Measurements from ENCODE around the gene DYNC2LI1. TPM values are rescaled to one million over a fixed set of nuclear protein-coding genes. Genes with fewer than 3 reads are reported as not detected.

Gene DYNC2LI1
- total and polyA plus RNA-seq, 2 of the 8 experiments (the other 6 are each of a cell fraction or from before 2014, with no cell fraction given) = 3.9 to 7.6 TPM

- H2BK120ac ChIP-seq (replicated peaks; ENCODE audit: low read depth, low read length) = no peak overlapping the region
- 94% methylated on average over 3 of the region's 3 CpGs; no CpG with 5 or more reads in 1 of the 2 experiments for WGBS, 2 experiments (ENCODE audit: extremely low coverage in 1 of 2, insufficient coverage in 1 of 2, insufficient read length in 1 of 2, insufficient replicate concordance in 2 of 2, low coverage in 1 of 2, low lambda C conversion rate in 2 of 2, missing lambda C conversion rate in 1 of 2)
- H4K20me1 ChIP-seq (replicated peaks in 1 of 2; ENCODE audit: control insufficient read depth in 1 of 2, insufficient read depth in 2 of 2, low read length in 2 of 2) = no peaks in the 10 kb centered on the region
- no peak overlapping the region for H4K5ac ChIP-seq (ENCODE audit: insufficient read length, low read depth, low read length)
- H3K4me3 ChIP-seq (ENCODE audit: extremely low read depth in 1 of 4, insufficient read depth in 2 of 4, low read depth in 3 of 4, low read length in 4 of 4) = no peak overlapping the region
- H3K23me2 ChIP-seq (ENCODE audit: low read depth, low read length) = no peaks in the 10 kb centered on the region; the same call in 1 of the 2 replicates
- CTCF ChIA-PET (ENCODE audit: partially characterized antibody) = interaction anchor here (0.9 to 1.6 kb wide), 2 partner anchors 14 to 49 kb away, joined by 3 to 8 read pairs; no protein-coding TSS in a partner anchor
- peaks cover 0 to 4% (median 0%) of the 10 kb centered on the region in 4 experiments; a peak in 1 of 7 replicates for H3K4me1 ChIP-seq (replicated peaks in 1 of 4; ENCODE audit: control insufficient read depth in 3 of 4, insufficient read depth in 4 of 4, low read length in 3 of 4)
- no peak overlapping the region for H2AFZ ChIP-seq (ENCODE audit: low read length)
- DNase-seq (ENCODE audit: low read depth in 1 of 2, low spot score in 2 of 2) (no peak), FAIRE-seq (no peak)
- H3K36me3 ChIP-seq (ENCODE audit: control insufficient read depth in 2 of 4, insufficient read depth in 4 of 4, low read length in 3 of 4) = no peaks in the 10 kb centered on the region
- no peak overlapping the region for H3K14ac ChIP-seq (ENCODE audit: insufficient read length)
- H4K91ac ChIP-seq (replicated peaks; ENCODE audit: insufficient read length, low read length) = no peak overlapping the region
- H2BK20ac ChIP-seq (ENCODE audit: low read length) = no peak overlapping the region
- POLR2A ChIA-PET (ENCODE audit: partially characterized antibody) = no interaction called here
- H2BK15ac ChIP-seq (ENCODE audit: low read length) = no peak overlapping the region
- H3K4me2 ChIP-seq (ENCODE audit: insufficient read depth in 1 of 2, low read depth in 2 of 2, low read length in 2 of 2) = no peak overlapping the region
- H3K27ac ChIP-seq (ENCODE audit: low read depth, low read length) = no peak overlapping the region
- no peaks in the 10 kb centered on the region for H3K79me1 ChIP-seq (ENCODE audit: low read depth, low read length)
- no peaks in the 10 kb centered on the region for H3K79me2 ChIP-seq (ENCODE audit: control insufficient read depth in 1 of 2, insufficient read depth in 2 of 2, low read length in 2 of 2)
- no peak overlapping the region for H3K23ac ChIP-seq (ENCODE audit: insufficient read length)
- TF ChIP-seq SAP30 (IDR thresholded peaks at IDR 0.05; ENCODE audit: insufficient read depth, insufficient replicate concordance, low read length) (no peak), EZH2 (IDR thresholded peaks at IDR 0.05; ENCODE audit: low read depth, low read length, severe bottlenecking) (no peak), RXRA (IDR thresholded peaks at IDR 0.05; ENCODE audit: insufficient read depth, low read depth, low read length) (no peak), CREB1 (IDR thresholded peaks at IDR 0.05) (no peak), POLR2AphosphoS5 (IDR thresholded peaks at IDR 0.05; ENCODE audit: low read depth, low read length) (no peak), RAD21 (IDR thresholded peaks at IDR 0.05 in 1 of 2, conservative IDR thresholded peaks at IDR 0.05 in 1 of 2; ENCODE audit: low read depth in 2 of 2, low read length in 2 of 2) (no peak)
- H3K9ac ChIP-seq (replicated peaks in 1 of 4; ENCODE audit: extremely low read depth in 1 of 4, low read depth in 3 of 4, low read length in 3 of 4) = no peak overlapping the region
- no peak overlapping the region for H3K18ac ChIP-seq (ENCODE audit: extremely low read depth, low read length)
- H3K9me3 ChIP-seq (ENCODE audit: insufficient read depth in 2 of 2, low read depth in 1 of 2, low read length in 1 of 2) = no peaks in the 10 kb centered on the region
- H2BK5ac ChIP-seq (ENCODE audit: low read depth, low read length) = no peak overlapping the region
- no peak overlapping the region for H2AK5ac ChIP-seq (ENCODE audit: low read depth, low read length)
- no peak overlapping the region for H3K56ac ChIP-seq (replicated peaks; ENCODE audit: insufficient read length, low read depth, low read length)
- H2BK12ac ChIP-seq (ENCODE audit: low read depth, low read length) = no peak overlapping the region
- no peaks in the 10 kb centered on the region for H3K27me3 ChIP-seq (replicated peaks in 1 of 4; ENCODE audit: control insufficient read depth in 3 of 4, extremely low read depth in 1 of 4, insufficient read depth in 3 of 4, low read length in 3 of 4)
- no peak overlapping the region for H4K8ac ChIP-seq (ENCODE audit: extremely low read depth, insufficient read depth, low read length)
- H3K4ac ChIP-seq (replicated peaks; ENCODE audit: insufficient read length, low read depth, low read length) = no peak overlapping the region
Observed at GRCh38 chr2:43749583-43749982, 24.3 kb upstream of the DYNC2LI1 start.
